Measurements from ENCODE around the gene ALDH2.
"Not testable (repeated sequence)": the region's sequence is repeated elsewhere in the genome, so short reads cannot be mapped to it uniquely, and the experiment has no call there.

ALDH2 gene

GRCh38 chr12:111789779-111790178 is 23.0 kb downstream of the ALDH2 start:
- no peak for DNase-seq

- no peak for DNase-seq
These were observed 24.8 kb downstream of the ALDH2 start for GRCh38 chr12:111791507-111791906.

GRCh38 chr12:111792155-111792855 is 25.6 kb downstream of the ALDH2 start:
- DNase-seq, result no peak

- DNase-seq, result no peak
These were observed 26.1 kb downstream of the ALDH2 start for GRCh38 chr12:111792856-111793235.

- DNase-seq, result no peak
These were observed 31.4 kb downstream of the ALDH2 start for GRCh38 chr12:111798182-111798581.

GRCh38 chr12:111799758-111800157 is 33.0 kb downstream of the ALDH2 start:
- no peak for DNase-seq

GRCh38 chr12:111803038-111803626 is 36.4 kb downstream of the ALDH2 start:
- no peak for DNase-seq

GRCh38 chr12:111803851-111804250 is 37.1 kb downstream of the ALDH2 start:
- no peak for DNase-seq

- no peak for DNase-seq
These were observed 39.6 kb downstream of the ALDH2 start for GRCh38 chr12:111806304-111806703.

GRCh38 chr12:111807232-111807631 is 40.5 kb downstream of the ALDH2 start:
- DNase-seq, result no peak

- peak; percentile 77 for DNase-seq
These were observed 46.4 kb downstream of the ALDH2 start for GRCh38 chr12:111812881-111813741.

- DNase-seq, result no peak
These were observed 49.4 kb downstream of the ALDH2 start for GRCh38 chr12:111816065-111816615.

GRCh38 chr12:111816898-111817297 is 50.2 kb downstream of the ALDH2 start:
- not testable (repeated sequence) for DNase-seq

GRCh38 chr12:111818340-111818739 is 51.6 kb downstream of the ALDH2 start:
- DNase-seq, result no peak

- DNase-seq, result no peak
These were observed 52.7 kb downstream of the ALDH2 start for GRCh38 chr12:111819191-111820158.

GRCh38 chr12:111820828-111821227 is 54.1 kb downstream of the ALDH2 start:
- DNase-seq, result not testable (repeated sequence)

- no peak for DNase-seq
These were observed 56.2 kb downstream of the ALDH2 start for GRCh38 chr12:111822886-111823285.

- DNase-seq, result no peak
These were observed 57.2 kb downstream of the ALDH2 start for GRCh38 chr12:111823891-111824290.

- not testable (repeated sequence) for DNase-seq
These were observed 57.6 kb downstream of the ALDH2 start for GRCh38 chr12:111824312-111824711.

- no peak for DNase-seq
These were observed 58.8 kb downstream of the ALDH2 start for GRCh38 chr12:111825509-111825908.

GRCh38 chr12:111826316-111826715 is 59.6 kb downstream of the ALDH2 start:
- DNase-seq, result no peak

- no peak for DNase-seq
These were observed 60.3 kb downstream of the ALDH2 start for GRCh38 chr12:111826992-111827391.

Data from fibroblast of skin of scalp (primary cell).